HG02981 (cell line): ENCODE data around the gene CDK2AP2.
"Not testable (repeated sequence)": the region's sequence is repeated elsewhere in the genome, so short reads cannot be mapped to it uniquely, and the experiment has no call there.

Source experiments
- ATAC-seq: cut with Tn5 transposase; IDR thresholded peaks from one replicate; pipeline ENCODE4 v1.9.1; 2021; ENCODE audit warnings: mild to moderate bottlenecking, moderate library complexity; ENCODE audit not compliant: unreplicated experiment

Gene CDK2AP2

DNA sequence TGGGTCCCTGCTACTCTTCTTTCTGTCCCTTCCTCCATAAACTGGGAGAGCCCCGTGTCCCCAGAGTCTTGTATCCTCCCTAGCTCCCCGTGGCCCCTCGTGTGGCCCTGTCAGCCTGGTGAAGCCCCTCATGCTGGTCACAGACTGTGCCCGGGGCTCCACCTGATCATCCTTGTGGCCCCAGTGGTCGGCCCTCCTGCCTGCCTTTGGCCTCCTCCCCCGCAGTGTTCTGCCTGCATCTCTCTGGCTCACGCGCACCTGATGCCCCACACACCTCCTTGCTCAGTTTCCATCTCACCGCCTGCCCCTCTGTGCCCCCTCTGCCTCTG lies 16.5 kb upstream of the CDK2AP2 start:
- ATAC-seq, result no peak

DNA sequence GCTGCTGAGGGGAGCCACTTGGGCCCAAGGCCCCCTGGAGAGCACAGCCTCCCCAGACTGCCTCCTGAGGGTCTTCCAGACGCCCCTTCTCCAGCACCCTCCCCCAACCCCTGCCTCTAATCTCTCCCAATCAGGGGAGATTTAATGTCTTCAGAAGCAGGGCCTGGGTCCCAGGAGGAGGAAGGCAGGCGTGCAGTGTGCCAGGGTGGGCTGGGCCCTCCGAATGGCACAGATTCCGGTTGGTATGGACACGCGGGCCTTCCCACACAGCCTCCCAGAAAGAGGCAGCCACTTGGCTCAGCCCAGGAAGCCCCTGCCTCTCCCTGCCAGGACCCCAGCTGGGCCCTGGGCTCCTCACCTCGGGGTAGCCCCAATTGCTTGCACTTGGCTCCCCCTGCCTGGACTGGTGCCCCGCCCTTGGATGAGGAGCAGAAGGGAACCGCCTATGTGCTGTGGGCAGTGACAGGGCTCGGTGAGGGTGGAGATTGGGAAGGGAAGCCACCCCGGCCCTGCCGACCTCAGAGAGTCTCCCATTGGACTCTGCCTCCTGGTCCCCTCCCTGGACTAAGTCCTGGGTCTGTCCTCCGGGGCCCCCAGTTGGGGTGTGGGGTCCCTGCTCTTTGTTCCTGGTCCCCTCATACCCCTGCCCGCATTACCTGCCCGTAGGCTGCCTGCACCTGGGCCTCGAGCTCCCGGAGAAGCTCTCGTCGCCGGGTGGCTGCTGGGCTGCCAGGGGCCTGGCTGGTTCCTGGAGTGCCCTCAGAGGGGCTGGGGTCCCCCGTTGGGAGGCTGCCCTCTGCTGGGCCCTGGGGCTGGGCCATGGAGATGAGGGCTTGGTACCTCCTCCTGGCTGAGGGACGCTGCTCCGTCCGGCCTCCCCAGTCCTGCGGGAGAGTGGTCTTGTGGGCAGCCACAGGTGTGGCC lies 15.9 kb upstream of the CDK2AP2 start:
- no peak for ATAC-seq

DNA sequence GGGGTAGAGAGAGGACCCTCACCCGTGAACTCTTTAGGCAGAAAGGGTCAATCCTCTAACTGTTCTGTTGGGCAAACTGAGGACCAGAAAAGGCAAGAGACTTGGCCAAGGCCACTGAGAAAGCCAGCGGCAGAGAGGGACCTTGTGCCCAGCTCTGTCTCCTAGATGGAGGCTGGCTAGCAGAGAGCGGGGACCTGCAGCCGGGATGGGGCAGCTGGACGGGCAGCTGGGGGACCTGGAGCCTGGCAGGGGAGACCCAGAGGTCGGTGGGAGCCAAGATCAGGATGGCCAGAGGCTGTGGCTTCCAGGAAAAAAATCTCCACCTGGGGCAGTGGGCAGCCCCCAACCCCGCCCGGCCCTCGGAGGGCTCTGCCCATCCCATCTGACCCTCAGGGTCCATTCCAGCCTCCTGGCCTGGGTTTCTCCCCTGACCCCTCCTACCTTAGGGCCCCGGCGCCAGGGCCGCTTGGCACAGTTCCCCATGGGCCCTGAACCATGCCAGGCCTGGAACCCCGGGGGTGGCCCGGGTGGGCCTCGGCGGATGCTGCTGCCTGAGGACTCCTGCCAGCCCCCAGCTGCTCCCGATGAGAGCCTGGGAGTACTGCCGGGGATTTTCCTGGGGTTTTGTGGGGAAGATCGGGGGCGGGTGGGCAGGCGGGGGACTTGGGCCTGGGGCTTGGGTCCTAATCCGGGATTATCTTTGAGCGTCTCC lies 15.0 kb upstream of the CDK2AP2 start, which contains the start of gene CABP2:
Gene CABP2 (minus strand): TSS at position 603 of the 712 bp plus-strand sequence. CDS start 120 bp downstream, at position 483.
- no peak for ATAC-seq

DNA sequence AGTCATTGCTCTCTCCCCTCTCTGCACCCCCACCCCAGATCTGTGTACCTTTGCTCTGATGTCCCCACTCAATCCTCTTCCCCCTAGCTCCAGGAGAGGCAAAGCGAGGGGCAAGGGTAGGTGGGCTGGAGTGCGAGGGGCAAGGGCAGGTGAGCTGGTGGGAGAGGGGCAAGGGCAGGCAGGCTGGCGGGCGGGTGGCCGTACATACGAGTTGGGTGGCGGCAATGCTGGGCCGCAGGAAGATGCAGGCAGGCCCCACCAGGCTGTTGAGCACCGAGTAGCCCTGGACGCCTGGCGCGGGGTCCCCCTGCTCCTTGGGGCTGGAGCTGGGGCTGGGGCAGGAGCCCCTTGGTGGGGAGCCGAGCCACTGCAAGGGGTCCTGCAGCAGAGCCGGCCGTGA lies 14.4 kb upstream of the CDK2AP2 start:
- ATAC-seq, result no peak

DNA sequence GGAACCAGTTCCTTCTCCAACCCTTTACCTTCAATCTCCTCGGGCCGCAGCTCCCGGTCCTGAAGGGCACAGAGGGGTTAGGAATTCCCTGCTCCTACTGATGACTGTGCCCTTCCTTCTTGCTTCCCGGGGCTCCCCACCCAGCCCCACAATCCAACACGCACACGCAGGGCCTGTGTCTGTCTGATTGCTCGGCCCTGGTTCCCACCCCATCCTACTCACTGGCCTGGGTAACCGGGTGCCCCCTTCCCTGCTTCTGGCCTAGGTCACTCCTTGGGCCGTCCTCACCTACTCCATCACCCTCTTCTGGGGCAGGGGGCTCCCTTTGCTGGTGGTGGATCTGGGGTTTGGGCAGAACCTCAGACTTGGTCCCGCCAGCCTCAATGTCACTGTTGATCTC lies 14.0 kb upstream of the CDK2AP2 start:
- ATAC-seq, result no peak

DNA sequence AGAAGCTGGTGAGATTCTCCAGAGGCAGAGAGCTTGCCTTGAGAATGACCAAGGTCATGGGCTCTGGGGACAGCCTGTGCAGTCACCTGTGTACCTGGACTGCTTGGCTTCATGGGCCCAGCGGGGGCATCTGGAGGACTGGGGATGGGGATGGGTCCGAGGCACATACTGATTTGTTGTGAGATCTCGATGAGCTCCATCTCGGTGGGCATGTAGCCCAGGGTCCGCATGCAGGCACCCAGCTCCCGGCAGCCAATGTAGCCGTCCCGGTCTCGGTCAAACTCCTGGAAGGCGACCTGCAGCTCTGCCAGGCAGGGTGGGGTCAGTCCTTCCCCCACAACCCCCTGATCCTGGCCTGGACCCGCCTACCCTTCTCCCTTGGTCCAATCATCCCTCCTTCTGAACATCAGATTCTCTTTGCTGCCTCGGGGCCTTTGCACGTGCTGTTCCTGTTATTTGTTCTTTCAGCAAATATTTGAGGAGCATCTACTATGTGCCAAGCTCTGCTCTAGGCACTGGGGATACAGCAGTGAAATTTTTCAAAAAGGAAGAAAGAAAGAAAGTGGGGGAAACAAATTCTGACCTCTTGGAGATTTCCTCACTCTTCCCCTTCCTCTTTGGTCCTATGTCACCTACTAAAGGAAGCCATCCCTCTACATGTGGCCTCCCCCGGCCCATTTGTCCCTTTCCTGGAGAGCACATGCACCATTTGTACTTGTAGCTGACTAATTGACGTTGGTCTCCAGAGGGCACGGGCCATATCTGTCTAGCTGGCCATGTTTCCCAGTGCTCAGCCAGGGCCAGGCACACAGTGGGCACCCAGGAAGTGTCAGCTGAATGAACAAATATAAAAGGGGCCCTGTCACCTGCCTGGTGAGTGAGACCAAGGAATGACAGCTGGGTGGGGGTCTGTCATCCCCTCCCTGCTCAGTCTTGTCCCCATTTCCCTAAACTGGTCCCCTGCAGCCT lies 13.2 kb upstream of the CDK2AP2 start:
- no peak for ATAC-seq

DNA sequence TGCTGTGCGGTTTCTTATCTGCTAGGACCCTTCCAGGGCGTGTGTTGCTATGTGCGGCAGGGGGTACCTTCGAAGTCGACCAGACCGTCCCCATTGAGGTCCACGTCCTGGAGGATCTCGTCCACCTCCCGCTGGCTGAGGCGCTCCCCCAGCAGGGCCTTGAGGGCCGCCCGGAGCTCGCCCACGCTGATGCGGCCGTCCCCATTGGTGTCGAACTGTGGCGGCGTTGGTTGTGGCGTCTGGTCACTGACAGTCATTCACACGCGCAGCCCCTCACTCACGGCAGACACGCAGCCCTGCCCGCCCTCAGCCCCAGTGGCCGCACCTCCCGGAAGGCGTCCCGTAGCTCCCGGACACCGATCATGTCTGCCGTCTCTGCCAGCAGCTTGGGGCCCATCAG lies 11.8 kb upstream of the CDK2AP2 start:
- no peak for ATAC-seq

DNA sequence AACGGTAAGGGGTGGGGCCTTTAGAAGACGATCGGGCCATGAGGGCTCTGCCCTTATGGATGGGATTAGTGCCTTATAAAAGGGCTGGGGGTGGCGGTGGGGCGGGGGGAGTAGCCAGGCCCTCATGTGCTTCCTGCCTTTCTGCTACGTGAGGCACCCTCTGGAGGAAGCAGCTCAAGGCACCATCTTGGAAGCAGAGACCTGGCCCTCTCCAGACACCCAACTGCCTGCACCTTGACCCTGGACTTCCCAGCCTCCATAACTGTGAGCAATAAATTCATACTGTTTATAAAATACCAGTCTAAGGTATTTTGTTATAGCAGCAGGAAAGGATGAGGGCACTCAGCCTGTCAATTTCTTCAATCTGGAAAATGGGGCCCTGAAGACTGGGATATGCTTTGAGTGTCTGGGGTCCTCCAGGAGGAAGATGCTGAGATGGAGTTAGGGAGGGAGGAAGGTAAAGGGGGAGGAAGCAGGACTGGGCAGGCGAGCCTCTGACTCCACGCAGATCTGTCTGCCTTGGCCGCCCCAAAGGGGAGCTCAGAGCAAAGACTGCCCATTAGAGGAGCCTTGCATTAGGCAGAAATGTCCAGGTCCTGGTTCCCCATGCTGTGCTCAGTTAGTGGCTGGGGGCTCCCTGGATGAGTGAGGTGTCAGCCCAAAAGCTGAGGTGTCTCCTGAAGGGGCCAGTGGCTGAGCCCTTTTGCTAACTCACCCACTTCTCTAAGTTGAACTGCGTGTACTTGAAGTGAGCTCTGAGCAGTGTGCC lies 10.0 kb upstream of the CDK2AP2 start:
- ATAC-seq, result no peak

DNA sequence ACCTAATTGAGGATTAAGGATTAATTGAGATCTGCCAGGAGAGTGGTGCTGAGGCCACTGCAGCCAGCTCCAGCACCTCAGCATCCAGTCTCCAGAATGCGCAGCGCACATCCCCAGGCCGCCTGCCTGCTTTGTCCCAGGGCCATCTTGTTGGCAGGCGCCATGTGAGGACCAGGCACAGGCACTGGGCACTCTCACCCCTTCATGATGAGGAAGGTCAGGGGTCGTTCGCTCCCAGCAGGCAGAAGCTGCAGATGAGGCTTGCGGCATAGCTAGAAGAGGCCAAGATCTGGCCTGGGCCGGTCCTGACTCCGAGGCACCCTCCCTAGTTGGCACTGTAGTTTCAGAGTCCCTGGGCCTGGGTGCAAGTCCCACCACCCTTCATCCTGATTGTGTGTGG lies 8.8 kb upstream of the CDK2AP2 start:
- ATAC-seq, result no peak

DNA sequence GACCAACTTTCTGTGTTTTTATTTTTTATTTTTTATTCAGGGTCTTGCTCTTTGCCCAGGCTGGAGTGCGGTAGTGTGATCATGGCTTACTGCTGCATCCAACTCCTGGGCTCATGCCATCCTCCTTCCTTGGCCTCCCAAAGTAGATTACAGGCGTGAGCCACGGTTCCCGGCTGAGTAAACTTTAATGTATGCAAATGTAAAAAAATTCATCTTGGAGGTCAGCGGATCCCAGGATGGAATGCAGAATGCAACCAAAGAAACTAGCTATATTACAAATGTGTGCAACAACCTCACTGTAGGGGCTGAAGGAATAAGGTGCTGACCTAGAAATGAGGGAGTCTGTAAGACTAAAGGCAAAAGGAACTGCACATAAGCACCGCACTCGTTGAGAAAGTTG lies 6.2 kb upstream of the CDK2AP2 start:
- ATAC-seq, result no peak

DNA sequence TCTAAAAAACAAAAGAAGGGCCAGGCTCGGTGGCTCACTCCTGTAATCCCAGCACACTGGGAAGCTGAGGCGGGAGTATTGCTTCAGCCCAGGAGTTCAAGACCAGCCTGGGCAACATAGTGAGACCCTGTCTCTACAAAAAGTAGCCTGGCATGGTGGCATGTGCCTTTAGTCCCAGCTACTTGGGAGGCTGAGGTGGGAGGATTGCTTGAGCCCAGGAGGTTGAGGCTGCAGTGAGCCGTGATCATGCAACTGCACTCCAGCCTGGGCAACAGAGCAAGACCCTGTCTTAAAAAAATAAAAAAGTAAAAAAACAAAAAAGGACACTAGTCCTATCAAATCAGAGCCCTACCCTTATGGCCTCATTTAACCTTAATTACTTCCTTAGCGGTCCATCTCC lies 3.6 kb upstream of the CDK2AP2 start:
- not testable (repeated sequence) for ATAC-seq

DNA sequence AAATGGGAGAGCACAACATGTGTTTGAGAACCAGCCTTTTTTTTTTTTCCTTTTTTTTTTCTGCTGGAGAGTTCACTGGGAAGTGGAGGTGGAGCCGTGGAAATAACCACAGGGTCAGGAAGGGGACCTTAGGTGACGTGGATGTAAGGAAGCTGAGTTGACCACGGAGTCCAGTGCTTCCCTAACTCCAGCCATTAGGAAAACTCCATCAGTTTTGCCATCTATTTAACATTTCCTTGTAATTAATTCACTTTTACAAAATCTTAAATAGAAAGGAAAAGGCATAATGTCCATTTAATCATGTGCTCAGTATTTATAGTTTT lies 2.0 kb upstream of the CDK2AP2 start:
- ATAC-seq, result no peak

DNA sequence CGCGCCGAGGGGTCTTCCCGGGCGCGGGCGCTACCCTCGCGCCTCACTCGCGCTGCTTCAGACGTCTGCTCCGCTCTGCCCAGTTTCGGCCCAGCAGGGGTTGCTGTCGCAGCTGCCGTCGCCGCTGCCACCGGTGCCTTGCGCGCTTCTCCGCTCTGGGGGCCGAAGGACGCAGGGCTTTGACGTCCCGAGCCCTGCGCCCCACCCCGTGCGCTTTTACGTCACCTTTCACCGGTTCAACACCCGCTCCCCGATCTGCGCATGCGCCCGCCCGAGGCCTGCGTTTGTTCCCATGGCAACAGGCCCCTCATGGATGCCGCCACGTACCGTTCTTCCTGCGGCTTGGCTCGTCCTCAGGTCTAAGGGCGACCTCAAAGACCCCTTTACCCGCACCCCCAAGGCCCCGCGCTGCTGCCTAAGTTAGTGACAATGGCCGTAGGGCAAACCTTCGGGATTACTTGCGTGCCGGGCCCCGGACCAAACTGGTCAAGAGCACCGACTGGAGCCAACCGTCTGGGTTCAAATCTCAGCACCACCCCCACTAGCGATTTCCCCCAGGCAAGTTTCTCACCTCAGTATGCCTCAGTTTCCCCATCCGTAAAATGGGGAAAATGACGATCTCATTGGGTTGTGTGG lies 642 bp upstream of the CDK2AP2 start:
- ATAC-seq, result peak; percentile 33

DNA sequence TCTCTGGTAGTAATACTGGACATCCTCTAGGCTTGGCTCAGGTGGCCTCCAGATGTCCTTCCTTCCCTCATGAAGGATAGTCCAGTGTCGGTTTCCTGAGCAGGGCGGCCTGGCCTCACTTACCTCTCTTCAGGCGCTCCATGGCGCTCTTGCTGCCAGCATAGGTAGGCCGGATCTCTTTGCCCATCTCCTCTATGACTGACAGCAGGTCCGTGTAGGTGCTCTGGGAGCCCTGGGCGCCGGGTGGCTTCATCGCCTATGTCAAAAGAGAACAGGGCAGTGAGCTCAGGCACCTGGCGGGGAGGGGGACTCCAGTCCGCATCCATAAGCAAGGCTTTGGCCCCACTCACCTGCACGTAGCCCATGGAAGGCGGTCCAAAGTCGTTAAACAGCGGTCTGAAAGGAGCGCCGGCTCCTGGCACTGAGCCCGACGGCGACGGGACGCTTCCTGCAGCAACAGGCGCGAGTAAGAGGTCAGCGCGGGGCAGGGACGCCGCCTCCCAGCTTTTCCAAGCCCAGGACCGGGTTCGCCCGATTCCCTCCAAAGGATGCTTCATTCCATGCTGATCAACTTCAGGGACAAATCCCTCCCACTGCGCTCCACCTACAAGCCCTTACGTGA lies 609 bp downstream of the CDK2AP2 start:
- ATAC-seq, result no peak

DNA sequence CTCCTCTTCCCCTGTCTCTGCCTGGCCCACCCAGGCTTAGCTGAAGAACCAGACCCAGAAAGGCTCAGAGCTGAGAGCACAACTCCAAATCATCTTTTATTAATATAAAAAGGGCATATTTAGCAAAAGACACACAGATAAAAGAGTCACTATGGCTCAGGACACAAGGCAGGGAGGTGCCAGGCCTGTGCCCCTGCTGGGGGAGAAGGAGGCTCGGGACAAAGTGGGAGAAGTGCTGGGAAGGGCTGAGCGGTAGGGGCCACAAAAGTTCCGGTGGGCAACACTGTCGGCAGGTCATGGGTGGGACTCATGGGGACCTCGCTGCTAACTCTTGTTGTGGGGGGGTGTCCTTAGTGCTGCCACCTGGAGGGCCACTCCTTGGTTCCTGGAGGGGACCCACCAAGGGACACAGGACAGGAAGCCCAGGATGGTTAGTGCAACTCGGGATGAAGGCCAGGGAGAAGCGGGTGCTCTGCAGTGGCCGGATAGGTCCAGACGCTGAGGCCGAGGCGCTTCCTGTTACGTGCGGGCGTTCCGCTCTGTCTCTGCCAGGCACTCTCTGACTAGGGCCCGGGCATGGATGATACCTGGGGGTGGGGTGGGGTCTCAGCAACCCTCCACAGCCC lies 1.4 kb downstream of the CDK2AP2 start:
- no peak for ATAC-seq

DNA sequence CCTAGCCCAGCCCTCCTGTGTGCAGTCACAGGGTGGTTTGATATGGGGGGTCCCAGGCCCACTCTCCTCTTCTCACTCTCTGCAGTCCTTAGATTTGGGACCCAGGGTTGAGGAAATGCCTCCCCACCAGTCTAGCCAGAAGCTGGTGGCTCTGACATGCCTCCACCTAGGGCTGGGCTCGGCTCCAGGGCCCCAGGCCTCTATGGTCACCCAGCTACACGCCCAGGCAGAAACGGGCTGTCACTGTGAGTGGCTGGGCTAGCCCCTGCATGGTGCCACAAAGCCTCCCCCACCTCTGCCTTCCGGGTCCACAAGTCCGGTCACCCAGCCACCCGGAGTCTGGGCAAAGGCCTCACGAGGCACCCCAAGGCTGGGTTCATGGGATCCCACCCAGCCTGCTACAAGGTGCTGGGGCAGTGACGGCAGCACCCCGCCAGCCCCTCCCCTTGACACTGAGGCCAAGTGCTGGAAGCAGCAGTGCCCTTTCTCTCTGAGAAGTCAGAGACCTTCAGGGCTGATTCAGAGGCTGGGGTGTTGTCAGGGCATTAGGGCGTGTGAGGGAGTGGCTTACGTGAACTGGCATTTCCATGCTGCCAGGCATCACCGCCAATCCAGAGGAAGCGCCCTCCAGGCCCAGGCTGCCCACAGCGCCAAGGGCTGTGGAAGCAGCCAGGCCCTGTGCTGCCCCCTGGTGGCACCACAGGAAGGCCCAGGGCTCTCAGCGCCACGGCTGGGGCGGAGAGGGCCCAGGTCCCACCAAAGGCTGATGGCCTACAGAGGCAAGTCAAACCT lies 2.2 kb downstream of the CDK2AP2 start:
- ATAC-seq, result no peak

DNA sequence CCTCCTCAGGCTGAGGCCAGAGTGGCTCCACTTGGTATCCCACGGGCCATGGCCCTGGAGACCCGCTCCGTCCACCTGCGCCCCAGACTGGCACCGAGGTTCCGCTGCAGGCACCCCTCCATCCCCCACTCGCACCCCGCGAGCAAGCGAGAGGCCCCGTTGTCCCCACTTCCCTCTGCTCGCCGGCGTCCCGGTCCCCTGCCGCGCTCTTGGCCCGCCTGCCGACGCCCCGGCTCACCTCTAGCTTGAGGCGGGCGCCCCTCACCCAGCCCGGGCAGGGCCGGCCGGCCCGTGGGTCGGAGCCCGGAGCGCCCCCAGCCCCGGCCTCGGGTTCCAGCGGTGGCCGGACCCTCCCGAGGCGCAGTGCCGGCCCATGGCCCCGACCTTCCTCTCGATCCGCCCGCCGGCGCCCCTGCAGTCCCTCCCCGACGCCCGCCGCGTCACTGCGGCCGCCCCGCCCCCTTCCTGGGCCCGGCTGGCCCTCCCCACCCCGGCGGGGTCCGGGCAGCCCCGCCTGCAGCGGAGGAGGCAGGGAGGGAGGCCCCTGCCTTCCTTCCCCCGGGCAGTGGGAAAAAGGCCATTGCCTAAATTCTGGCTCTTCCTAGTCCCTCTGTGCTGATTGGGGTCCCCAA lies 2.9 kb downstream of the CDK2AP2 start, which contains the start of gene PITPNM1:
Gene PITPNM1 (minus strand): TSS at position 414 of the 632 bp plus-strand sequence. CDS start 1,183 bp downstream, outside the sequence.
- no peak for ATAC-seq
